GM12864 (cell line): Measurements from ENCODE around the gene ACTA1.
"Not testable (repeated sequence)": the region's sequence is repeated elsewhere in the genome, so short reads cannot be mapped to it uniquely, and the experiment has no call there.

Experiments used
- DNase-seq: peaks from one replicate; pipeline ENCODE4 v3.0.0-alpha.2; 2011; ENCODE audit warnings: low read depth
- H3K4me3 ChIP-seq: 2 replicates; pipeline ENCODE4 v1.5.1; 2011; ENCODE audit warnings: mild to moderate bottlenecking, low read depth, low read length, control low read depth
- TF ChIP-seq, protein P1 (sequence below): IDR thresholded peaks from 2 replicates; pipeline ENCODE4 v1.5.1; 2011; ENCODE audit warnings: low read depth, mild to moderate bottlenecking, moderate library complexity, low read length, control low read depth, inconsistent platforms; ENCODE audit errors: missing control alignments

ACTA1 gene

GRCh38 chr1:229420765-229421164 is 13.1 kb downstream of the ACTA1 start:
- DNase-seq = no peak
- no peak overlapping the region for H3K4me3 ChIP-seq
- TF ChIP-seq, protein P1, sequence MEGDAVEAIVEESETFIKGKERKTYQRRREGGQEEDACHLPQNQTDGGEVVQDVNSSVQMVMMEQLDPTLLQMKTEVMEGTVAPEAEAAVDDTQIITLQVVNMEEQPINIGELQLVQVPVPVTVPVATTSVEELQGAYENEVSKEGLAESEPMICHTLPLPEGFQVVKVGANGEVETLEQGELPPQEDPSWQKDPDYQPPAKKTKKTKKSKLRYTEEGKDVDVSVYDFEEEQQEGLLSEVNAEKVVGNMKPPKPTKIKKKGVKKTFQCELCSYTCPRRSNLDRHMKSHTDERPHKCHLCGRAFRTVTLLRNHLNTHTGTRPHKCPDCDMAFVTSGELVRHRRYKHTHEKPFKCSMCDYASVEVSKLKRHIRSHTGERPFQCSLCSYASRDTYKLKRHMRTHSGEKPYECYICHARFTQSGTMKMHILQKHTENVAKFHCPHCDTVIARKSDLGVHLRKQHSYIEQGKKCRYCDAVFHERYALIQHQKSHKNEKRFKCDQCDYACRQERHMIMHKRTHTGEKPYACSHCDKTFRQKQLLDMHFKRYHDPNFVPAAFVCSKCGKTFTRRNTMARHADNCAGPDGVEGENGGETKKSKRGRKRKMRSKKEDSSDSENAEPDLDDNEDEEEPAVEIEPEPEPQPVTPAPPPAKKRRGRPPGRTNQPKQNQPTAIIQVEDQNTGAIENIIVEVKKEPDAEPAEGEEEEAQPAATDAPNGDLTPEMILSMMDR = no peak

DNA sequence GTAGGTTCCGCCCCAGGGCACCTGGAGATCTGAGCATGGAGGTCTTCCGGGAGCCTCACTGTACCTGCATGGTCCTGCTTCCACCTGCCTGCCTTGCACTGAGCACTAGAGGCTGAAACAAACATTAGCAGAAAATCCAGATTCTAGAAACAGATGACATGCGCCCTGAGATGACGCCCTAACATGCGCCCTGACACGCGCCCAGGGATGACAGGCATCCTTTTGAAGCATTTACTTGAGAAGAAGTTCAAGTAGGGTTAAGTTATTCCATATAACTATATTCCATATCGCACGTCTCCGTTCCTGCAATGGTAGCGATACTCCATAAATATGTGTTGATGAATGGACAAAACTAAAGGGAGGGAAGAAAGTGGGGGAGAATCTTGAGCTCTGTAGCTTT is 13.7 kb downstream of the ACTA1 start:
- TF ChIP-seq, protein P1 = no peak
- DNase-seq = no peak
- no peak overlapping the region for H3K4me3 ChIP-seq

GRCh38 chr1:229418586-229418985 is 15.3 kb downstream of the ACTA1 start:
- H3K4me3 ChIP-seq, DNase-seq: not testable (repeated sequence)

DNA sequence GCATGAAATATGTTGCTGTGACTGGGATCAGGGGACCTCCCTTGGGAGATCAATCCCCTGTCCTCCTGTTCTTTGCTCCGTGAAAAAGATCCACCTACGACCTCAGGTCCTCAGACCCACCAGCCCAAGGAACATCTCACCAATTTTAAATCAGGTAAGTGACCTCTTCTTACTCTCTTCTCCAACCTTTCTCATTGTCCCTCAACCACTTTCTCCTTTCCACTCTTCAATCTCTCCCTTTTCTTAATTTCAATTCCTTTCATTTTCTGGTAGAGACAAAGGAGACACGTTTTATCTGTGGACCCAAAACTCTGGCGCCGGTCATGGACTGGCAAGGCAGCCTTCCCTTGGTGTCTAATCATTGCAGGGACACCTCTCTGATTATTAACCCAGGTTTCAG is 21.1 kb downstream of the ACTA1 start:
- not testable (repeated sequence) for DNase-seq, H3K4me3 ChIP-seq

GRCh38 chr1:229412056-229412455 is 21.8 kb downstream of the ACTA1 start:
- no peak for DNase-seq
- H3K4me3 ChIP-seq = no peak overlapping the region
- TF ChIP-seq, protein P1 = no peak

DNA sequence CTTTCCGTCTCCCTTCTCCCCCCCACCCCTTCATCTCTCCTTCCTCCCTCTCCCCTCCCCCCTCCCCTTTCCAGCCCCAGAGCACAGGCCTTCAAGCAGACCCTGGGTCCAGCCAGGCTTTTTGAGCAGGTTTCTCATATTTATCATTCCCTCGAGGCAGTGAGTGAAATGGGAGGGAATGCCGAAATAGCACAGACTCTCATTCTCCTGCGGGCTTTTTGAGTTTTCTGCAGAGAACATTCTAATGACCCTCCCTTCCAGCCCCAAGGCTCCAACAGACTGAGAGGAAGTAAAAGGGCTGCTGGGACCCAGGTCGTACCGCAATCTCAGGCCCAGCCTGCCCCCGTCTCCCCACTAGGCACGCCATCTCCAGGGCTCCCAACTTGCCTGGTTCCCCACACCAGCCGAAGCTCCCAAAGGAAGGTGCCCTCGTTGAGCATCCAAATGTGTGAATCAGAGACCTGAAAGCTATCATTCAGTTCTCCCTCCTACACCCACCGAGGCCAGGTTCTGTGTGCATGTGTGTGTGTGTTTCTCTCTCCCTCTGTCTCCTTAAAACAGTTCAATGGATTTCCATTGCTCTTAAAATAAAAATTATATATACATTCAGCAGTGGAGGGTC is 22.3 kb downstream of the ACTA1 start:
- H3K4me3 ChIP-seq = no peak overlapping the region
- DNase-seq = no peak
- TF ChIP-seq, protein P1 = no peak

GRCh38 chr1:229410692-229411433 is 23.0 kb downstream of the ACTA1 start:
- H3K4me3 ChIP-seq = no peak overlapping the region
- TF ChIP-seq, protein P1 = no peak
- no peak for DNase-seq

DNA sequence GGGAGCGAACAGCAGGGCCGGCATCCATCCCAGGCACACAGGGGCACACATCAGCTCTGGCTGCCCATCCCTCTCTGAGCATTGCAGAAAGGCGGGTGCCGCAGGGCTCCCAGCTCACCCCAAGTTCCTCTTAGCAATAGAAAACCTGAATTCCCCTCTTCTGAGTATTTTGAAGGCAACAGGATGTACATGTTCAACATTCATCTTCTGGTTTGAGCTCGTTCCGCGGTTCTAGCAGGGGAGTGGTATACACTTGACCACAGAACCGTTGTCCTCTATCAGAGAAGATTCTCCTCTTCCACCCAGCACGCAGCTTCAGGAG is 23.6 kb downstream of the ACTA1 start:
- no peak for DNase-seq
- no peak overlapping the region for H3K4me3 ChIP-seq
- TF ChIP-seq, protein P1 = no peak
